GM18526 (cell line): Measurements from ENCODE around the gene KRT16.

Experiments used
- POLR2A ChIP-seq: IDR thresholded peaks from 3 replicates; pipeline ENCODE4 v1.6.1; 2011; ENCODE audit not compliant: insufficient read length; ENCODE audit errors: extremely low read depth

Gene KRT16

DNA sequence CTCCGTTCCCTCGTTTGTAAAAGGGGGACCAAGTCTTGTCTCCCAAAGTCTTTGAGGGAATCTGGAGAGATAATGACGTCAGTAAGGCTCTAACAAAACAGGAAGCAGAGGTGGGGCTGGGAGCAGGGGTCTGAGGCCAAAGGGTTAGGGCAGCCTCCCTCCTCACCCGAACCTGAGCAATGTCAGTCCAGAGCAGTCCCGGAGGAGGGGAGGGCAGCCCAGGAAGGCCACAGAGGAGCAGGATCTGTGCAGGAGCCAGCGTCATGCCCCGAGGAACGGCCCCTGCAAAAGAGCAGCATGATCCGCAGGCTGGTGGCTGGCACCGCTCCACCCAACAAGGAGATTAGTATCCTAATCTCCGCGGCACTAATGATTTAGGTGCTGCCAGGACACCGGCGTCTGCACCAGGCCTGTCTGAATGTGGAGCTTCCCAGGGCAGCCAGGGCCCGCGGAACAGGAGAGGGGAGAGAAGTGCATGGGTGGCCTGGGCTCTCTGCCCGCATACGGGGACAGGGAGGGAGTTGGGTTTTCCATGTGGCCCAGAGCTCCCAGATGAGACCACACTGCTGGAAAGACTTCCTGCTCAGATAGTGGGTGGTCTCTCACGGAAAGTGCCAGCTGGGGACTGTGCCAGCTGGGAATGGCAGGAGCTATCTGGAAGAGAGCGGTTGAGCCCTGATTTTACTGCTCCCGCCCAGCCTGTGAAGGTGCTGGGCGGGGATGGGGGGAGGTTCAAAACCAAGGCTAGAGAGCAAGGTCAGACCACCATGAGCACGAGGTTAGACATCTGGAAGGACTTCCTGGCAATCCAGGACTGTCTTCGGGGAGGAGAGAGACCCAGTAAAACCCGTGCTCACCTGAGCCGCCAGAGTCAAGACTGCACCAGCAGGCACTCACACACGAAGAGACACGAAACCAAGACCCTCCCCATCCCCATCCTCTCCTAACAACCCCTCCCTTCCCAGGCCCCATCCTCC, 22.8 kb upstream of the KRT16 start:
- TF ChIP-seq POLR2A = no peak

GRCh38 chr17:41634639-41635038, 22.1 kb upstream of the KRT16 start:
- no peak for TF ChIP-seq POLR2A

GRCh38 chr17:41633556-41634199, 21.1 kb upstream of the KRT16 start:
- TF ChIP-seq POLR2A = no peak

- no peak for TF ChIP-seq POLR2A
Measured at GRCh38 chr17:41632482-41633105, 20.0 kb upstream of the KRT16 start.

GRCh38 chr17:41631898-41632285, 19.3 kb upstream of the KRT16 start:
- TF ChIP-seq POLR2A = no peak

GRCh38 chr17:41631025-41631897, 18.7 kb upstream of the KRT16 start:
- TF ChIP-seq POLR2A = no peak

DNA sequence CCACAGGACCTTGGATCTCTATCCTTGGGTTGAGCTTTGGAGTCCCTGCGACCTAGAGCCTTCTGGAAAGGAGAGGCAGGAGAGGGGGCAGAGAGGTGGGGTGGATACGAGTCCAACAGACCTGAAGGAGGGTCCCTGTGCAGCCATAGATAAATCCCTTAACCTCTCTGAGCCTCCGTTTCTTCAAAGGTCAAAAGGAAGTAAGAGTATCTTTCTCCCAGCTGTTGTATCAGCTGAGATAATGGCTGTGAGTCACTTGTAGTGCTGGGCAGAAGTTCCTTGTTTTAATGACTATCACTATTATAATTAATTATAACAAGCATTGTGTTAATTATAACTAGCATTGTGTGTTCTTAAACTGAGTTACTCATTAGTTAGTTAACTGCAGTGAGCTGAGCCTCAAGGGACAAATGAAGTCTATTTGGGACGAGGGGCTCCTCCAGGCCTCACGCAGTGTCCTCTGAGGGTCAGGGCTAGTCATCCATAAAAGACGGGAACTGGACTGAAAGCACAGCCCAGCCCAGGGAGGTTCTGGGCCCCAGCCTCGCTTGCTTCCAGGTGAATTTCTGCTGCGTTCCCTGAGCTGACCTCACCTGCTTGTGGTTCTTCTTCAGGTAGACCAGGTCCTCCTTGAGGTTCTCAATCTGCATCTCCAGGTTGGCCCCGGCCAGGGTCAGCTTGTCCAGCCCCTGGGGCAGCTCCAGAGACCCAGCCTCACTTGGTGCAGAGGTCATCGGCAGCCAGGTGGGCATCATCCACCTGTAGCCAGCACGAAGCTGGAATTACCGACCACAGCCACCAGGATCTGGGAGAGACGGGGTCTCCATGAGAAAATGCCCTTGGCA, 17.5 kb upstream of the KRT16 start:
- no peak for TF ChIP-seq POLR2A

GRCh38 chr17:41629316-41629715, 16.7 kb upstream of the KRT16 start:
- TF ChIP-seq POLR2A = no peak

GRCh38 chr17:41627316-41628072, 14.9 kb upstream of the KRT16 start:
- no peak for TF ChIP-seq POLR2A

DNA sequence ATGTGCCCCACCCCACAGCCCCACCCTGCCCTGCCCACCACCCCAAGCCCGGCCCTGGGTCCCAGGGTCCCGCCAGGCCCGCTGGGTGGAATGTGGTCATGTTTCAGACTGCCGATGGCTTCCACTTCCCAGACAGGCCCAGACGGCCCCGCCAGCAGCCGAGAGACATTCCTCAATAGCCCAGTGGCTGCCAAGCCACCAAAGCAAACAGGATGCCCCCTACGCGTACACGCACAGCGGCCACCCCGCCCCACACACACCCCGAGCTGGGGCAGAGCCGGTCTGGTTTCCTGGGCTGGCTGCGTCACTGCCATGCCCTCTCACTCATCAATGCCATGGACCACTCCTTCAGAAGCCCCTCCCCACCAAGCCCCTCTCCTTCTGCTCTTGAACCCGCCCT, 13.0 kb upstream of the KRT16 start:
- no peak for TF ChIP-seq POLR2A

GRCh38 chr17:41624208-41625101, 11.9 kb upstream of the KRT16 start, which contains the start of gene KRT17:
KRT17 (minus strand) TSS chr17:41624575; CDS start chr17:41624509, 66 bp downstream.
- no peak for TF ChIP-seq POLR2A

DNA sequence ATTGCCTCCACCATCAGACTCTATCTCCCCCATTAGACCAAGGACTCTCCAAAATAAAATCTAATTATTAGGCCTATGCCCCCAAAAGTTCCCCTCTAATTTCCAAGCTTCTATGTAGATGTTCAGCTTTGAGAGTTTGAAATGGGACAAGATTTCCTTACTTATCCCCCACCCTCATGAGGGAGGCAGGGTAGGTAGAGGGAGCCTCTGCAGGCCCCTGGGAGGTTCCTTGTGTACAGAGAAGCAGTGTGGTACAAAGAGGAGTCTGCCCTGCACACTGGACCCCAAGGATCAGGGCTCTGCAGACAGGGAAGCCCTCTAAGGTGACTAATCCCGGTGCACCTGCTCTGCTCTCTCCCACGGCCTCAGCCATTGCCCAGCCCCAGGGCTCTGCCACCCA, 9.3 kb upstream of the KRT16 start:
- no peak for TF ChIP-seq POLR2A
